ENCODE results near the gene PARVA. TPM values are rescaled to one million over a fixed set of nuclear protein-coding genes. Genes with fewer than 3 reads are reported as not detected.

PARVA gene
- total RNA-seq, 1 donor from 2014 or later = 15.0 TPM

- H3K9me3 Mint-ChIP-seq (ENCODE audit: unreplicated experiment) = peaks cover 4% of the 10 kb centered on the region
- peaks cover 9% of the 10 kb centered on the region for H3K27me3 Mint-ChIP-seq (ENCODE audit: unreplicated experiment)
- peaks cover 9% of the 10 kb centered on the region for H3K36me3 Mint-ChIP-seq (ENCODE audit: unreplicated experiment)
- no peak overlapping the region for H3K4me3 Mint-ChIP-seq (ENCODE audit: unreplicated experiment)
- TF ChIP-seq CTCF (IDR thresholded peaks at IDR 0.05; ENCODE audit: partially characterized antibody, unreplicated experiment) = no peak
- no peak overlapping the region for H3K27ac Mint-ChIP-seq (ENCODE audit: unreplicated experiment)
- peaks cover 12% of the 10 kb centered on the region for H3K4me1 Mint-ChIP-seq (ENCODE audit: low read depth, unreplicated experiment)
- DNase-seq = no peak
These were observed 5.1 kb downstream of the PARVA start for GRCh38 chr11:12382451-12382850.

GRCh38 chr11:12386309-12386708, 8.9 kb downstream of the PARVA start:
- Mint-ChIP-seq H3K4me1 (ENCODE audit: low read depth, unreplicated experiment) (peaks cover 6% of the 10 kb centered on the region), H3K27me3 (ENCODE audit: unreplicated experiment) (peaks cover 5% of the 10 kb centered on the region)

GRCh38 chr11:12386745-12387144, 9.4 kb downstream of the PARVA start:
- TF ChIP-seq CTCF (IDR thresholded peaks at IDR 0.05; ENCODE audit: partially characterized antibody, unreplicated experiment) = no peak
- no peak overlapping the region for H3K27ac Mint-ChIP-seq (ENCODE audit: unreplicated experiment)
- H3K27me3 Mint-ChIP-seq (ENCODE audit: unreplicated experiment) = peaks cover 5% of the 10 kb centered on the region
- DNase-seq = no peak
- peaks cover 9% of the 10 kb centered on the region for H3K36me3 Mint-ChIP-seq (ENCODE audit: unreplicated experiment)
- peaks cover 2% of the 10 kb centered on the region for H3K9me3 Mint-ChIP-seq (ENCODE audit: unreplicated experiment)
- peaks cover 8% of the 10 kb centered on the region for H3K4me1 Mint-ChIP-seq (ENCODE audit: low read depth, unreplicated experiment)
- no peak overlapping the region for H3K4me3 Mint-ChIP-seq (ENCODE audit: unreplicated experiment)

More at GRCh38 chr11:12386309-12386708, 8.9 kb downstream of the PARVA start:
- Mint-ChIP-seq H3K4me3 (ENCODE audit: unreplicated experiment) (no peak overlapping the region), H3K9me3 (ENCODE audit: unreplicated experiment) (peaks cover 2% of the 10 kb centered on the region), H3K27ac (ENCODE audit: unreplicated experiment) (no peak overlapping the region), H3K36me3 (ENCODE audit: unreplicated experiment) (peaks cover 9% of the 10 kb centered on the region)
- TF ChIP-seq CTCF (IDR thresholded peaks at IDR 0.05; ENCODE audit: partially characterized antibody, unreplicated experiment) = no peak
- no peak for DNase-seq

- Mint-ChIP-seq H3K27ac (ENCODE audit: unreplicated experiment) (no peak overlapping the region), H3K4me1 (ENCODE audit: low read depth, unreplicated experiment) (peaks cover 8% of the 10 kb centered on the region)
These were observed 10.8 kb downstream of the PARVA start for GRCh38 chr11:12388173-12388572.

More at GRCh38 chr11:12388173-12388572, 10.8 kb downstream of the PARVA start:
- no peak for DNase-seq
- H3K4me3 Mint-ChIP-seq (ENCODE audit: unreplicated experiment) = no peak overlapping the region
- peaks cover 2% of the 10 kb centered on the region for H3K9me3 Mint-ChIP-seq (ENCODE audit: unreplicated experiment)
- no peak for TF ChIP-seq CTCF (IDR thresholded peaks at IDR 0.05; ENCODE audit: partially characterized antibody, unreplicated experiment)
- H3K36me3 Mint-ChIP-seq (ENCODE audit: unreplicated experiment) = peaks cover 9% of the 10 kb centered on the region
- peaks cover 5% of the 10 kb centered on the region for H3K27me3 Mint-ChIP-seq (ENCODE audit: unreplicated experiment)
